GM19463 (cell line): ENCODE results near the gene SMIM32.
A peak's percentile ranks its signal among the peaks of the same experiment; 100 is the strongest.

Experiments used
- ATAC-seq: cut with Tn5 transposase; IDR thresholded peaks from one replicate; pipeline ENCODE4 v1.9.1; 2021; ENCODE audit warnings: mild to moderate bottlenecking, moderate library complexity; ENCODE audit not compliant: unreplicated experiment

Gene SMIM32

DNA sequence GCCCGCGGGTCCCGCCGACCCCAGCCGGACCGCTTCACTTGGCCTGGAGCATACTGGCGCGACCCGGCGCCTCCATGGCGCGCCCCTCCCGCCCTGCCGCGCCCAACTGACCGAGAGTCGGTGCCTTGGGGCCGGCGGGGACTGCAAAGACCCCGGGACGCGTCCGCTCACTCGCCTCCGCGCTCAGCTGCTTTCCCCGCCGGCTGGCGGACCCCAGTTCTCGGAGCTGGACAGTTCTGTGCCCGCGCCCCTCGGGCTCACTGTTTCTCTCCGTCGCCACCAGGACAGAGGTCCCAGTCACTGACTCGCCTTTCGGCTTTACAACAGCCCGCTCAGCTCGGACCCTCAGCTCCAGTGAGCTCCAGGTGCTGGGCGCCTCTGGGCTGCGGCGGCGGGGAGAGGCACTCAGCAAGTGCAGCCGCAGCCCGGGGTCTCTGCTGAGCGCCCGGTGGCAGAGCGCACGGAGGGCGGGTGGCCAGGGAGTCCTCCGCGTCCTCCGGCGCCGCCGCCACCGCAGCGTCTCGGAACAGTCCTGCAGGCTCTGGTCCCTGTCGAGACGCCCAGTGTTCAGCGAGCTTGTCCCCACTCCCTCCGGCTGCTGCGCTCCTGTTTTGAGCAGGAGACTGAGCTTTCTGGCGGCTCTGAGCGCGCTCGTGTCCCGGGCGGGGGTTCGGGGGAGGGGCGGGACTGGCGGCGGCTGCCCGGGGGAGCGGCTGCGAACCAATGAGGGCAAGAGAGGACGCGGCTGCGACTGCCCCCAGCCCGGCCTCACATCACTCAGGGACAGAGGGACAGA is at the start of gene SMIM32:
Gene SMIM32, minus strand, starts transcription at position 637 of the 796 bp plus-strand sequence. CDS start 638 bp downstream, outside the sequence.
- no peak for ATAC-seq

DNA sequence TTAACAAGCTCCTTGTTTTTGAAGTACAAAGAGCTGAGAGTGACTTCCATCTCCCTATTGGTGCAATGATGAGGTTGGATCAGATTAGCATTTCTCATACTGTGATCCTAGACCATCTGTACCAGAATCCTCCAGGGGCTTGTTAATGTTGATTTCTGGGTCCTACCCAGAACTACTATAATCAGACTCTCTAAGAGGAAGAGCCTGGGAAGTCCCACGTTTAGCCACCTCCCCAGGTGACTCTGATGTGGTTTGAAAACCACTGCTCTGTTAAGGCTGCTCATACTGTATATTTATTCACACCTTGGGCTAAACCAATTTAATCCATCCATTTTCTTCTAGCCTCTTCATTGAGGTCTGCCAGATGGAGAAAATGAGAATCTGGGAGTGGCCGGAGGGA is 49.6 kb upstream of the SMIM32 start:
- no peak for ATAC-seq

DNA sequence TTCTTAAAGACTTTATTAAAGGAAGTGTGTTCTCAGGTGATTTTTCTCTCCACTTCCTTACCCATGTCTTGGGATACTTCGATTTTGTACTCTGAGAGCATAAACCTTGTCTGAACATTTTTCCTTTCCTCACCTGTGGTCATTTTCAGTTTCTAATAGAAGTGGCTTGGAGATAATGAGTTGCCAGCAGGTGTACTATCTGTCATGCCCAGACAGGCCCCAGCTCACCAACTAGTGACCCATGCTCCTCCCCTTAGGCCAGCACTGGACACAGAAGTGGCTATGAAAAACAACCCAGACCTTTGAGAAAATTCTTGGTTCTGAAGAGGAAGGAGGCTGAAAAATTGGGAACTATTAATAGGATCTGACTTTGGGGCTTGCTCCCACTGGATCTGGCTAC is 49.2 kb upstream of the SMIM32 start:
- ATAC-seq = peak; percentile 59

GRCh38 chr5:136240894-136241293 is 47.9 kb upstream of the SMIM32 start:
- no peak for ATAC-seq

DNA sequence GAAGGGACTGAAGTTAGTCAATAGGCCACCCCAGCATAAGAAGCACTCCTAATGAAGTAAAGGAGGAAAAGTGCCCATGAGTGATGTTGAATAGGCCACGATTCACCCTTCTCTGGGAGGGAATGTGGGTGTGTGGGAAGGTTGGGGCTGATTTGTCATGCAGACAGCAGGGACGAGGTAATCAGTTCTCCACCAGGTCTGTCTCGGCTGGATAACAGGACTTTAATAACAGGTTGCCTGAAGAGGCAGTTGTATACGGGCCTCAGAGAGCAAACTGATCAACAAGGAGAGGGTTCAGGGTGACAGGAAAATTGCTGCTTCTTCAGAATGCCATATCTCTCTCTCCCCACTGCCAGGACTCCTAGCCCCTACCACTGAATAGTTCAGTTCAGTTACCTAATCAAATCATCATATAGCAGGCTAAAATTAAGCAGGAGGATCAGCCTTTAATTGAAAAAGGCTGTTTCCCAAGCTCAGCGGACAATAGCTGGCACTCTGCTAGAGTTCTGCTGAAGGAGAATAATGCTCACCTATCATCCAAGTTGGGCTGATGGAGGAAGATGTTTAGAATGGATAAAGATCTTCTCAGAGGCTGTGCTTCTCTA is 43.6 kb upstream of the SMIM32 start:
- no peak for ATAC-seq

GRCh38 chr5:136235321-136235720 is 42.4 kb upstream of the SMIM32 start:
- no peak for ATAC-seq

DNA sequence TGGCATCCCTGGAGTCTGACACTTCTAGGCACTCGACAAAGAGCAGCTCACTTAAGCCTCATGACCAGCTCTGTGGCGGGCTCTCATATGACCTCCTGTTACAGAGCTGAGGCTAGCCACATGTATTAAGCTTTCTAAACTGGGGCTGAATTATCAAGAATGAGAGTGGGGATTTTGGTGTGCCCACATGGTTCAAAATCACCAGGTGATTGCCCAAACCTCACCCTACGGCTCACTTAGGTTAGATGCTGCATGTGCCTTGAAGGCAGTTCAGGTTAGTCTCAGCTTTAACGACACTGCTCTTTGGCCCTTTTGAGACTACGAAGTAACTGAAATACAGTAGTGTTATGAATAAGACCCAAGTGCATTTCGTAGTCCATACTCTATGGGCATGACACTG is 39.4 kb upstream of the SMIM32 start:
- peak; percentile 79 for ATAC-seq

- no peak for ATAC-seq
These were observed 37.2 kb upstream of the SMIM32 start for GRCh38 chr5:136230176-136230575.

- no peak for ATAC-seq
These were observed 35.3 kb upstream of the SMIM32 start for GRCh38 chr5:136228136-136228757.

- no peak for ATAC-seq
These were observed 33.4 kb upstream of the SMIM32 start for GRCh38 chr5:136226401-136226800.

DNA sequence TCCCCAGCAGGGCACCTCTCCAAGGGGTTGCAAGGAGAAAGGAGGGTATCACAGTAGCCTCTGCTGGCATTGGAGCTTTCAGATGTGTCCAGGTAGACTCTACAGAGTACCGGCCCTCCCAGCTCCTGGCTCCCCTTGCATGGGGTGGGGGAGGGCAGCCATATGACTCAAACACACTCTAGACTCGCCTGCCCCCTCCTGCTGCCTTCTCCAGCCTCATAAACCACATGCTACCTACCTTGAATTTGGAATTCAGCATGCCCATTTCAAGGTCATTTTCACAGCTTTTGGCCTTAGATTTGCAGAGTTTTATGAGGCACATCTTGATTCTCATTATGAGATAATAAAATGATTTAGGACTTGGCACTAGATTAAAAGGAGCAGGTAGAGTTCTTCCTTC is 32.8 kb upstream of the SMIM32 start:
- ATAC-seq = no peak

GRCh38 chr5:136222580-136223235 is 29.7 kb upstream of the SMIM32 start:
- no peak for ATAC-seq

GRCh38 chr5:136221340-136221739 is 28.4 kb upstream of the SMIM32 start:
- ATAC-seq = no peak

DNA sequence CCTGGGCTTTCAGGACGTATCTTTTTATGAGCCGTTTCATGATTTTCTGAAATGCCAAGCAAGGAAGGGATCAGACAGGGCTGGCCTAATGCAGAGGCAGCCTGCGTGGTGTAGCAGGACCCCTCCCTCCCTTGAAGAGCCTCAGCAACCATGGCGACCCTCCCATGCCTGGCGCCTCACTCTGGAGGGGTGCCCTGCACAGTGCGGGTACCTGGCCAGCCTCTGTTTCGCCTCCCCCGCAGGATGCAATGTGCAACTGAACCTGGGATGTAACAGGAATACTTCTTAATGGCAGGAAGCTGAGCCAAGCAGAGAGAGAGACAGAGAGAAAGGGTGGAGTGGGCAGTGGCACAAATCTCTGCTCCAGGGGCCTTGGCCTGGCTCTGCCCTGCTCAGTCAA is 23.3 kb upstream of the SMIM32 start:
- ATAC-seq = no peak

GRCh38 chr5:136215812-136216211 is 22.9 kb upstream of the SMIM32 start:
- ATAC-seq = no peak

DNA sequence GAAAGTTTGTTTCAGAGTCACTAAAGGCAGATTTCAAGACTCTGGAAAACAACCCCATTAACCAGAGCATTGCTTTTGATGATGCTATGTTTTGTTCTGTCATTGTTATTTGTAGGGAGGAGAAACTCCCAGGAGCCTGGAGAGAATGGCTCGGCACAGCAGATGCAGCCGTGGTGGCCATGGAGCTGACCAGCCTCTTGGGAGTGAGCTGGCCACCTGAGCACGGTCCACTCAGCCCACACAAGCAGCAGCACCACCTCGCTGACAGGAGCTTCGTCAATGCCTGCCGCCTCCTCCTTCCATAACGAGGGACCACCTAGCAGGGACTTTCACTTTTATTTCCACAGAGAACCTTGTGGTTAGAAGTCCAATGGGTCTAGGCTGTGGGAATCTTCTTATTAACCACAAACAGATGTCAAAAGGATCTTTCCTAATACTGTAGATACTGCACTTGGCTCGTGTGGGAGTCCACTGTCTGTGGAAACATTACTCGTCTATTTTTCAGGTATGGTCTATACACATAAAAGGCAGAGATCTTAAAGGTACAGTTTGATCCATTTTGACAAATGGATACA is 21.0 kb upstream of the SMIM32 start:
- no peak for ATAC-seq

DNA sequence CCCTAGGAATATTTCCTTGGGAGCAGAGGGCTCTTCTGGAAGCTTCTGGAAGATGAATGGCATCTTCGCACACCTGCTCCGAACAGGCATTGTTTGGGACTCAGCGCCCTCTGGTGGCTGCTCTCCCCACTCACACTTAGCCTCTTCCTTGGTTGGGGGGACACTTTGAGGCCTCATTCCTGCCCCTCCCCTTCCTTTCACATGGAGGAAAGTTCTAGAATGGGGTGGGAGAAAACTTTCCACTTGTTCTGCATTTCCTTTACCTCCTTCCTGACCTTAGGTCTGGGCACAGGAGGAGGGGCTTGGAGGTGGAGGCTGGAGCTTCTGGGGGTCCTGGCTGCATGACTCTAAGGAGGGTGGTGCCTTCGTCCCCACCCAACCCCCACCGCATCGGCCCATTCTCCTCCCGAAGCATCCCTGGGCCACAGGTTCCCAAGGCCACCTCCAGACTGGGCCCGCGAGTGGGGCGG is 19.3 kb upstream of the SMIM32 start:
- no peak for ATAC-seq

- no peak for ATAC-seq
These were observed 18.5 kb upstream of the SMIM32 start for GRCh38 chr5:136211282-136212040.

DNA sequence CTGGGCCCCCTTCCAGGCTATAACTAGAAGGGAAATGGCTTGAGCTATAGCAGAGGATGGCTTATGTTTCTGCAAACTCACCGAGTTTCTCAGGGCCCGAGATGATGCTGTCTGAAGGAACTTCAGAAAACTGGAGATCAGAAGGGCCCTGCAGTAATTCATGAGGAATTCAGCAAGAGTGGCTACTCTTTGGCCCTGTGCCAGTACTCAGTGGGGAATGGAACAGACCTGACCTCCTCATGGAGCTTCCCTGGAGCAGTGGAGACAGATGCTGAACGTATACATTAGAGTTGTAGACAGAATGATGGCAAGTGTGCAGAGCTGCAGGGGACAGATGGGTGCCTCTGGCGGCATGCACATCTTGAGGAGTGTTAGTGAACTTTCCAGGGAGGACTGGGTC is 17.3 kb upstream of the SMIM32 start:
- no peak for ATAC-seq

DNA sequence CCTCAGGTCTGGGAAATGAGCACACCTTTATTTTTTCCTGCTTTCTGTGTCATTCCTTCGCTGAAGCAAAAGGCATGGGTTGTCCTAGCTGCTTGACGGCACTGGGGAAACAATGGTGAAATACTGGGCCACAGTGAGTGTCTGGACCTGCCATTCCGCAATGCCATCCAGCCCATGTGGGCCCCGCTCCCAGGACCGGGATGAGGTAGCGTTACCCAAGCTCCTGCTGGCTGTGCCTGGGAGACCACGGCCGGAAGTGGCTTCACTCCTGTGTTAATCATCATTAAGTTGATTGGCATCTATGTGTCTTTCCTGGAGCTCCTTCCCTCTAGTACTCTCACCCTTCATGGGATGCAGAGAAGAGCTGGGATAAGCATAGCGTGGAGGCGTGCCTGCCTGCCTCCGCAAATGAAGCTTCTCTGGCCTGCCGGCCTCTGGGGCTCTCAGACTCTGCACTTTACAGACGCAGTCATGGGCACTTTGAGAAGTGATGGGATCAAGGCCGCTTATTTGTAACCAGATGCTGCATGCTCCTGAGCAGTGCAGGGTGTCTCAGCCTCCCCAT is 16.5 kb upstream of the SMIM32 start:
- no peak for ATAC-seq
